ENCODE data around the gene TTLL10. TPM values are rescaled to one million over a fixed set of nuclear protein-coding genes. Genes with fewer than 3 reads are reported as not detected.
A peak's percentile ranks its signal among the peaks of the same experiment; 100 is the strongest.

TTLL10 gene
- total RNA-seq, 2 experiments from 2014 or later, result 0.63 to 0.90 TPM

DNA sequence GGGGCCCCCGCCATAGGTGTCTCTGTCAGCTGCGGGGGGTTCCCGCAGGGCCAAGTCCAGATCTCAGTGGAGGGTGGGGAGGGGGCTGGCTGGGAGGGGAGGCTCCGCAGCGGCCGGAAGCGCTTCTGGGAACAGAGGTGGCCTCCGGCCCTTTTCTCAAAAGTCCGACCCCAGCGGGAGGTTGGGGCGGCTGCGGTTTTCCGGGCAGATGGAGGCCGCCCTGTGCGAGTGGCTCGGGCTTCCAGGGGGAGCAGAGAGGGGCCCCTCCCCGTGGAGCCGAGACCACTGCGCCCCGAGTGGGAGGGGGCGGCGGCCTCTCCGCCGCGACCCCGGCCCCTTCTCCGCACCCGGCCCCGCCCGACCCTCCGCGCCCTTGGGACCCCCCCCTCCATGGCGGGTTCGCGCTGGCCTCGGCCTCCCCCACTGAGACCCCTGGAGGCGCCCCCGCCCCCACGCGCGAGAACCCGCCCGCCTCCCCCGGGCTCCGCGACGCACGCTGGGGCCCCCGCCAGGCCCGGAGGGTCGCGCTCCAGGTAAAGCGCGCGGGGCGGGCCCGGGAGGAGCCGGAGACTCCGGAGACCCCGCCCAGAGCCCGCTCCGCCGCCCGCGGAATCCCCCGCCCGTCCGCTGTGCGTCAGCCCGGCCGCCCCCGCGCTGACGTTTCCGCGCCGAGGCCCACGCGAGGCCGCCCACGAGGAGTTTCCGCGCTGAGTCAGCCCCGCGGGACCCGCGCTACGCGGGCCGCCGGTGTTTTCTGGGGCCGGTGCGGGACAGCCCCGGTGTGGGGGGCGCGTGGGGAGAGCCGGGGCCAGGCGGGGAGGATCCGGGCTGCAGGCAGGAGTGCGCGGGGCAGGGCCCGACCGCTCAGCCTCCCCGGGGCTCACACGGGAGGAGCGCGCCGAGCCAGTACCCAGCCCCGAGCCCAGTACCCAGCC is 27.5 kb downstream of the TTLL10 start:
- H3K4me1 Mint-ChIP-seq (ENCODE audit: low read depth), result peaks cover 18% of the 10 kb centered on the region
- H3K4me3 Mint-ChIP-seq, result peak overlapping the region; percentile 28
- ChIA-PET POLR2A (no interaction called here), CTCF (interaction anchor here (1.1 kb wide), 1 partner anchor 79 kb away, joined by 6 read pairs; no protein-coding TSS in a partner anchor)
- H3K9me3 Mint-ChIP-seq (ENCODE audit: insufficient read depth), result no peaks in the 10 kb centered on the region
- H3K36me3 Mint-ChIP-seq (ENCODE audit: low read depth), result no peaks in the 10 kb centered on the region
- peak overlapping the region; percentile 80 for H3K27ac Mint-ChIP-seq
- ATAC-seq (peak; percentile 76), DNase-seq (peak; percentile 77)
- no peaks in the 10 kb centered on the region for H3K27me3 Mint-ChIP-seq (ENCODE audit: low read depth)

DNA sequence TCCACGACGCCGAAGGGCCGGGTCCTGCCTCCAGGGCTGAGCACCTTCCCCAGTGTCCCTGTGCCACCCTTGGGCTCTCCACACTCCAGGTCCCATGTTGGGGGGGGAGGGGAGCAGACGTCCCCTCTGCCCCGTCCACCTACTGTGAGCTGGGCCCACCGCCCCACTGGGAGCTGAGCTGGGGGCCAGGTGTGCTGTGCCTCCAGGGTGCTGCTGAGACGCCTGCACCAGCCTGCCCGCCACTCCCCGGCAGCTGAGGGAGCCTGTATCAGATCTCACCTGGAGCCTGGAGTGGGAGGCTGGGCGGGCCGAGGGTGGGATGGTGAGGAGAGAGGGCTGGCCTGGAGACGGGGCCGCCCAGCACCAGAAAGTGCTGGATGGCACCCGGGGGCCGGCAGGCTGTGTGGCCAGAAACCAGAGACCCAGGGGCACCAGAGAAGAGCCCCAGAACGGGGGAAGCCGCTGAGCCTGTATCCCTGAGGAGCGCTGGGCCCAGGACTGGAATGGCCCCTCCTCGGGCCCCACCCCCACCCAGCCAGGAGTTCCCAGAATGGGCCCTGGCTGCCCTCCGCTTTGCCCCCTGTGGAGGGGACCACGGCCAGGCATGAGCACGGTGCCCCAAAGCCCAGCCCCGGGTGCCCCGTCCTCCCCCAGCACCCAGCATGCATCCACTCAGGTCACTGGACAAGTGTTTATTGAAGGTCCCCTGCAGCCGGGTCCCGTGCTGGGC is 29.3 kb downstream of the TTLL10 start:
- POLR2A ChIA-PET, result no interaction called here
- ATAC-seq (no peak), DNase-seq (no peak)
- Mint-ChIP-seq H3K27ac (no peak overlapping the region), H3K4me1 (ENCODE audit: low read depth) (peaks cover 30% of the 10 kb centered on the region), H3K27me3 (ENCODE audit: low read depth) (no peaks in the 10 kb centered on the region), H3K9me3 (ENCODE audit: insufficient read depth) (no peaks in the 10 kb centered on the region), H3K4me3 (no peak overlapping the region), H3K36me3 (ENCODE audit: low read depth) (no peaks in the 10 kb centered on the region)
- CTCF ChIA-PET, result no interaction called here

DNA sequence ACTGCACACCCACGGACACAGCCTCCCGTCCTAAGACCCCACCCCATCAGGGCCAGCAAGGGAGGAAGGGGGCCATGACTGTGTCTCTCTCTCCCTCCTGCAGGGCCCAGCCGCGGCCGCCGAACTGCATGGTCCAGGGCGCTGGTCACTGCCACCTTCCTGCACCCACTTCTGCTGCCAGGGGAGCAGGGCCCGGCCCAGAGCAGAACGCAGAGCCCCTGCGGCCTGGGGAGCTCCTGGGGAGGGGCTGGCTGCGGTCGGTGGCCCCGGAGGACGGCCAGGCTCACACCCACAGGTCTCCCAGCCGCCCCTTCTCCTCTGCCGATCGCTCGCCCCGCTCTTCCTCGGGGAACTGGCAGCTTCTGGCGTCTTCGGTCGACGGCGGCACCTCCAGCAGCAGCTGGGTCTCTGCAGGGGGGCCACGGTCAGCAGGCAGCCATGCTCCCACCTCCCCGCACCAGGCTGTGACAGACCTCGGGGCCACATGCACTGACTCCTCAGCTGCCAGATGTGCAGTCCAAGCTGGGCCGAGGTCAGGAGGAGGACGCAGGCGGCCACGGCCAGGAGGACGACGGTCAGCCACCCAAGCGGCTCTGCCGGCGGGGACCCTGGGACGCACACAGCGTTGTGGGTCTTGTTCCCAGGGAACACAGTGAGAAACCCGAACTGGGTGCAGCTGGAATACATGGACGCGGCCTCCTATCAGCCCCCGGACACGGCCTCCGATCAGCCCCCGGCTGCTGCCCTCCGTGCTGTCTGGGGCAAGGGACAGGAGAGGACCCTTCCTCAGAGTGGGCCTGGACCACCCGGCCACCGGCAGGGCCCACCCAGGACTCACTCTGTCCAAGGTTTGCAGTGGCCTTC is 30.1 kb downstream of the TTLL10 start:
- CTCF ChIA-PET, result interaction anchor here (2.6 kb wide), 1 partner anchor 81 kb away, joined by 10 read pairs; no protein-coding TSS in a partner anchor

DNA sequence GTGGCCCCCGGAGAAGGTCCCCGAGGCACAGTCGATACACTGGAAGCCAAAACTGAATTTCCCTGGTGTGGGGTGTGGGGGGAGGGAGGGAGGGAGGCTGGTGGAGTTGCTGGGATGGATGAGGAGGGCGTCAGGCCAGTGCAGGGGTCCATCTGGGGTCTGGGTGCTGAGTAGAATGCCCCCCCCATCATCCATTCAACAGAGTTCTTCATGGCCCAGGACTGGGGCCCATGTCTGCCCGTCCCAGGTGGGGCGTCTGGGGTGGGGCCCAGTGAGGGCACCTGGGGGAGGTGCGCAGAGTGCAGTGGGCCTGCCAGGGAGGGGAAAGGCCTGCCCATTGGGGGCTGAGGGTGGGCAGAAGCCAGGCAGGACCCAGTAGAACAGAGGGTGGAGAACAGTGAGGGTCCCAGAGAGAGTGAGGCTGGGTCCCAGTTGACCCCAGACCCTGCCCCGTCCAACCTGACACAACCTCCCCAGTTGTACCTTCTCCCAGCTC is 30.8 kb downstream of the TTLL10 start:
- no peaks in the 10 kb centered on the region for H3K27me3 Mint-ChIP-seq (ENCODE audit: low read depth)
- H3K36me3 Mint-ChIP-seq (ENCODE audit: low read depth), result no peaks in the 10 kb centered on the region
- DNase-seq, result no peak
- no peak for ATAC-seq
- no peak overlapping the region for H3K27ac Mint-ChIP-seq
- peaks cover 40% of the 10 kb centered on the region for H3K4me1 Mint-ChIP-seq (ENCODE audit: low read depth)
- ChIA-PET POLR2A (interaction anchor here (1.1 to 1.3 kb wide), 3 partner anchors 27 to 191 kb away, joined by 3 read pairs; partner anchors contain the start of gene ISG15), CTCF (interaction anchor here (2.6 kb wide), 1 partner anchor 82 kb away, joined by 10 read pairs; no protein-coding TSS in a partner anchor)
- H3K9me3 Mint-ChIP-seq (ENCODE audit: insufficient read depth), result no peaks in the 10 kb centered on the region
- no peak overlapping the region for H3K4me3 Mint-ChIP-seq

More for the DNA sequence above, 30.1 kb downstream of the TTLL10 start:
- H3K27me3 Mint-ChIP-seq (ENCODE audit: low read depth), result no peaks in the 10 kb centered on the region
- no peaks in the 10 kb centered on the region for H3K36me3 Mint-ChIP-seq (ENCODE audit: low read depth)
- peak overlapping the region; percentile 77 for H3K27ac Mint-ChIP-seq
- peaks cover 37% of the 10 kb centered on the region for H3K4me1 Mint-ChIP-seq (ENCODE audit: low read depth)
- POLR2A ChIA-PET, result no interaction called here
- no peak overlapping the region for H3K4me3 Mint-ChIP-seq
- H3K9me3 Mint-ChIP-seq (ENCODE audit: insufficient read depth), result no peaks in the 10 kb centered on the region
- no peak for DNase-seq
- ATAC-seq, result no peak

DNA sequence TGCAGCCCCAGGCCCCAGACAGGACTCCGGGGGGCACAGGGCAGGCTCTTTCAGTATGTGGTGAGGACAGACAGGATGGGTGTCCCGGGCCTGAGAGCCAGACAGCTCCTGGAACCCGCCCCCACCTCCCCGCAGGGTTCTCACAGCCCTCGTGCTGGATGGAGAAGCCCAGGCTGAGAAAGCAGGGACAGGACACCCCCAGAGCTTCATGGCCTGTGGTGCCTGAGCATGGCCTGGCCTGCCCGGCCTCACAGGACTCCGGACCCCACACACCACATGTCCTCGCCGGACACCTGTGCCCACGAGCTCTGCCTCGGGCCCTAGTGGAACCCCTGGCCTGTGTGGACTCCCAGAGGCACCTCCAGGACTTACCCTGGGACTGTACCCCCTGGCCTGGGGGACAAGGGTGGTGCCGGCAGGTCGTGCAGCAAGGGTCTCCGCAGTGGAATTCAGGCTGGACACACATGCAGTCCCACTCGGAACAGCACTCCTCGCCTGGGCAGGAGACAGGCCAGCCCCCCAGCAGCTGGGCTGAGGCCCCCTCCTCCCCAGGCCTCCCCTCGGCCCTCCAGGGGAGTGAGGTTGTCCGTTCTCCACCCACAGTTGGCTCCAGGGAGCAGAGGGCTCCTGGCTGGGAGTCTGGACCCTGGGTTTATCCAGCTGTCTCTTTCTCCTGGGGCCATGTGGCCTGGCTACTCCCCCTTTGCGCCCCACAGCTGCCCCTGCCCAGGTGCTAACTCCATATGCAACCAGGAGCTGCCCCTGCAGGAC is 31.5 kb downstream of the TTLL10 start:
- no peak for ATAC-seq
- no peaks in the 10 kb centered on the region for H3K36me3 Mint-ChIP-seq (ENCODE audit: low read depth)

DNA sequence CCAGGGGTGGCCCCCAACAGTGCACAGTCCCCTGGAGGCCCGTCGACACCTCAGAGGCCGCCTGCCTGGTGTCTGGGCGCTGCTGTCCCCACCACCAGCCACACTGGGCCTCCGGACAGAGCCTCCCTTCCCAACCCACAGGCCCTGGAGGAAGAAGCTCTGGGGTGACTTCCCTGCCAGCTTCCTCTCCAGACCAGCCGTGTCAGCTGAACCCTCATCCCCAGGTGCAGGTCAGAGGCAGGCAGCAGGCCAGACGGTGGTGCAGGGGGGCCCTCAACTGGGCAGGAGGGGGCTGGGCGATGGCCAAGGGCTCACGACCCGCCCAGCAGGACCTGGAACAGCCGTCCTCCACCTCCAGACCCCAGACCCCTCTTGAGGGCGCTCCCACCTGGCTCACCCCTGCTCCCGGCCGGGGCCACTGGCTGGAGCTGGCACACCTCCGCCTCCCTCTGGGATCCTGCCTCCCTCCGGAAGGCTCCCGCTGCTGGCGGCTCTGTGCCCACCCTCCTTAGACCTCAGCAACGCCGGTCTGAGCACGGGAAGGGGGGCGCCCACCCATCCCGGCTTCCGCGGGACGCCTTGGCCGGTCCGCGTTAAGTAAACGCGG is 32.2 kb downstream of the TTLL10 start:
- CTCF ChIA-PET, result interaction anchor here (1.1 to 2.6 kb wide), 2 partner anchors 47 to 84 kb away, joined by 4 to 10 read pairs; no protein-coding TSS in a partner anchor
- H3K9me3 Mint-ChIP-seq (ENCODE audit: insufficient read depth), result no peaks in the 10 kb centered on the region
- H3K4me1 Mint-ChIP-seq (ENCODE audit: low read depth), result peaks cover 31% of the 10 kb centered on the region
- ATAC-seq (no peak), DNase-seq (no peak)
- peak overlapping the region; percentile 61 for H3K4me3 Mint-ChIP-seq
- no peak overlapping the region for H3K27ac Mint-ChIP-seq
- no peaks in the 10 kb centered on the region for H3K36me3 Mint-ChIP-seq (ENCODE audit: low read depth)
- POLR2A ChIA-PET, result interaction anchor here (1.1 to 1.3 kb wide), 3 partner anchors 25 to 193 kb away, joined by 3 read pairs; partner anchors contain the start of gene ISG15
- no peaks in the 10 kb centered on the region for H3K27me3 Mint-ChIP-seq (ENCODE audit: low read depth)

More for the DNA sequence above, 31.5 kb downstream of the TTLL10 start:
- Mint-ChIP-seq H3K27me3 (ENCODE audit: low read depth) (no peaks in the 10 kb centered on the region), H3K27ac (no peak overlapping the region), H3K4me3 (peak overlapping the region; percentile 59), H3K9me3 (ENCODE audit: insufficient read depth) (no peaks in the 10 kb centered on the region), H3K4me1 (ENCODE audit: low read depth) (peaks cover 36% of the 10 kb centered on the region)
- ChIA-PET POLR2A (interaction anchor here (1.1 to 1.3 kb wide), 3 partner anchors 26 to 192 kb away, joined by 3 read pairs; partner anchors contain the start of gene ISG15), CTCF (interaction anchor here (1.1 to 2.6 kb wide), 2 partner anchors 47 to 83 kb away, joined by 4 to 10 read pairs; no protein-coding TSS in a partner anchor)
- no peak for DNase-seq

DNA sequence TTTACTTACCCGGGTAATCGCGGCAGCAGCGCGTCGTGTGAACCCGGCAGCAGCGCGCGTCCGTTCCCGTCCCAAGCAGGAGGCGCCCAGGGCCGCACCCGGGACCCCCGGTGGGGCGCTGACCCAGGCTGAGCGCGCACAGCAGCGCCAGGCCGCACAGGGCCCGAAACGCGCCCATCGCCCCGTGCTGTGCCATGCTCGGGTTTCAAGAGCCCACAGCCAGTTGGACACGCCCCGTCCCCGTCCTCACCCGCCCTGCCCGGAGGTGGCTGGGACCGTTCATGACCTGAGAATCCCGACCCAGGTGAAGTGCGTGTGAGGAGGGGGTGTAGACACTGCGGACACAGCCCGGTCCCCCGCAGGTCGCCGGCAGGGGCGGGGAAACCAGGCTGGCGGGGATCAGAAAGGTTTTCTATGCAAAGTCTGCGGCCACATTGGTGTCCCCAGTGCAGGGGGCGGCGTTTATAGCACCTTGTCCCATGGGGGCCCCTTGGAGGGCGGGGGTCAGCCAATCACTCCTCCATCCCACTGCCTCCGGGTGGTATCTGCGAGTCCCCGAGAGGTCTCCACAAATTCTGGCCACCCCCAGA is 32.8 kb downstream of the TTLL10 start, which contains the start of gene TNFRSF18:
Gene TNFRSF18 (minus strand): TSS at position 217 of the 590 bp plus-strand sequence. CDS start 21 bp downstream, at position 196.
- Mint-ChIP-seq H3K36me3 (ENCODE audit: low read depth) (no peaks in the 10 kb centered on the region), H3K27ac (peak within 1 kb of the TSS; percentile 43), H3K4me3 (peak within 1 kb of the TSS; percentile 61), H3K9me3 (ENCODE audit: insufficient read depth) (no peaks in the 10 kb centered on the region), H3K27me3 (ENCODE audit: low read depth) (no peaks in the 10 kb centered on the region), H3K4me1 (ENCODE audit: low read depth) (peaks cover 31% of the 10 kb centered on the region)
- POLR2A ChIA-PET, result no interaction called here
- CTCF ChIA-PET, result interaction anchor here (2.3 to 2.6 kb wide), 2 partner anchors 84 kb away, joined by 10 to 16 read pairs; no protein-coding TSS in a partner anchor
- ATAC-seq (peak; percentile 32), DNase-seq (no peak)

DNA sequence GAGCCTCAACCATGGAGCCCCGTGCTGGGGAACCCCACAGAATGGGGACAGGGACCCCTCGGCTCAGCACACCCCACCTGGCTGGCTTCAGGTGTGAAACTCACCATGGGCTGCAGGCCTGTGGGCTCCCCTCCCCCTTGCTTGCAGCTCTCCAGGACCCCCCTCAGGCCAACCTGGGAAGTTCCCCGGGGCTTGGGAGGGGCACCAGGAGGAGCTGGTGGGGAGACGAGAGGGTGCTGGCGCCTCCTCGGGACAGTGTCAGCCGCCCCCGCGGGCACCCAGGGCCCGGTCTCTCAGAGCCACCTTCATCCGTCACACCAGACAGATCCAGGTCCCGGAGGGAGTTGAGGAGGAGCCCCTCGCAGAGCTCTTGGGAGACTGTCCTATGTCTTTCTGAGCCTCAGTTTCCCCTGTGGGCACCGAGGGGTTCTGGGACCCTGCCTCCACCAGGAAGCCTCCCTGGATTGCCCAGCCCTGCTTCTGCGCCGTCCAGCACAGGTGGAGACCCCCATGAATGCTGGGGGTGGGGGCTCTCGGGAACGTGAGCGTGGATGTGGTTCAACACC is 33.4 kb downstream of the TTLL10 start:
- DNase-seq, result no peak
- H3K27ac Mint-ChIP-seq, result no peak overlapping the region
- ATAC-seq, result no peak

DNA sequence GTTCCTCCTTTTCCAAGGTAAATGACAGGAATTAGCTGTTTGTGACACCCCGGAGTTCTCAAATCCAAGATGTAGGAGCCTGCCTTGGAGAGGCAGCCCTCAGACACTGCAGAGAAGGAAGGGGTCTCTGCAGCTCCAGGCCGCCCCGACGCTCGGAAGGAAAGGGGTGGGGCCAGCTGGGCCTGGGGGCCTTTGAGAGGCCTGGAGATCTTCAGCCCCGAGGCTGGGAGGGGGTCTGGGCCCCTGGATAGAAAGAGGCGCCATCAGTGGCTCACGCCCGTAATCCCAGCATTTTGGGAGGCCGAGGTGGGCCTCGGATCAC is 33.9 kb downstream of the TTLL10 start:
- Mint-ChIP-seq H3K27ac (no peak overlapping the region), H3K4me1 (ENCODE audit: low read depth) (peaks cover 35% of the 10 kb centered on the region), H3K27me3 (ENCODE audit: low read depth) (no peaks in the 10 kb centered on the region), H3K4me3 (no peak overlapping the region), H3K9me3 (ENCODE audit: insufficient read depth) (no peaks in the 10 kb centered on the region), H3K36me3 (ENCODE audit: low read depth) (no peaks in the 10 kb centered on the region)
- ChIA-PET POLR2A (interaction anchor here (0.5 to 1.8 kb wide), 6 partner anchors 23 to 195 kb away, joined by 3 to 10 read pairs (median 3); no protein-coding TSS in a partner anchor), CTCF (interaction anchor here (2.3 kb wide), 1 partner anchor 86 kb away, joined by 16 read pairs; no protein-coding TSS in a partner anchor)
- no peak for DNase-seq
- no peak for ATAC-seq

More for the DNA sequence above, 33.4 kb downstream of the TTLL10 start:
- Mint-ChIP-seq H3K27me3 (ENCODE audit: low read depth) (no peaks in the 10 kb centered on the region), H3K4me3 (peak overlapping the region; percentile 61), H3K9me3 (ENCODE audit: insufficient read depth) (no peaks in the 10 kb centered on the region), H3K36me3 (ENCODE audit: low read depth) (no peaks in the 10 kb centered on the region), H3K4me1 (ENCODE audit: low read depth) (peaks cover 33% of the 10 kb centered on the region)
- ChIA-PET POLR2A (interaction anchor here (0.5 to 1.8 kb wide), 6 partner anchors 24 to 194 kb away, joined by 3 to 10 read pairs (median 3); no protein-coding TSS in a partner anchor), CTCF (interaction anchor here (2.3 kb wide), 1 partner anchor 85 kb away, joined by 16 read pairs; no protein-coding TSS in a partner anchor)

Measured in activated CD8-positive, alpha-beta T cell treated with anti-CD3 and anti-CD28 coated beads, Interleukin-2, amount 10 ng/mL, durations not matched to agents 7 days and 5 days (primary cell).